ENCODE results near the gene CDK19. TPM values are rescaled to one million over a fixed set of nuclear protein-coding genes. Genes with fewer than 3 reads are reported as not detected.

CDK19 gene
- total RNA-seq, 3 donors from 2014 or later (not counting 1 experiment from before 2014, with no cell fraction given): 21.2 to 30.8 (median 25.9) TPM

DNA sequence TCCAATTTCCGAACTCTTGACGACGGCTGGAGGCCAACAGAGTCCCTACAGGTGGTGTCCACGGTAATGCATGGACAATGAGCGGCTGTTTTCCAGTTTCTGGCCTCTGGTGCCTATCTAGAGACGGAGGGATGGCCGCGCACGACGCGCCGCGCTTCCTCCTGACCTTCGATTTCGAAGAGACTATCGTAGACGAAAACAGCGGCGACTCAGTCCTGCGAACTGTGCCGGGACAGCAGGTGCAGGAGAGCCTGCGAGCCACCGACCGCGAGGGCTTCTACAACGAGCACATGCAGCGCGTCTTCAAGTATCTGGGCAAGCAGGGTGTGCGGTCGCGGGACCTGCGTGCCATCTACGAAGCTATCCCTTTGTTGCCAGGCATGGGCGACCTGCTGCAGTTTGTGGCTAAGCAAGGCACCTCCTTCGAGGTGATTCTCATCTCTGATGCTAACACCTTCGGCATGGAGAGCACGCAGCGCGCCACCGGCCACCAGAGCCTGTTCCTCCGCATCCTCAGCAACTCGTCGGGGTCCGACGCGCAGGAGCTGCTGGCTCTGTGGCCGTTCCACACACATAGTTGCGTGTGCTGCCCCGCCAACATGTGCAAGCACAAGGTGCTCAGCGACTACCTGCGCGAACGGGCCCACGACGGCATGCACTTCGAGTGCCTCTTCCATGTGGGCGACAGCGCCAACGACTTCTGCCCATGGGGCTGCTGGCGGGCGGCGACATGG, 169.4 kb downstream of the CDK19 start:
- Histone ChIP-seq H3K4me3 (ENCODE audit: low read length) (no peak overlapping the region), H3K4me1 (ENCODE audit: control insufficient read depth, insufficient read depth, low read length) (no peaks in the 10 kb centered on the region), H3K27ac (ENCODE audit: low read length) (no peak overlapping the region), H3K27me3 (ENCODE audit: control insufficient read depth, insufficient read depth, low read length) (no peaks in the 10 kb centered on the region), H3K9me3 (ENCODE audit: control insufficient read depth, insufficient read depth, low read length) (no peaks in the 10 kb centered on the region), H3K36me3 (ENCODE audit: control insufficient read depth, insufficient read depth, low read length) (peaks cover 6% of the 10 kb centered on the region)
- ATAC-seq: no peak
- H3K4me3 Mint-ChIP-seq: no peak overlapping the region
- no peaks in the 10 kb centered on the region for H3K4me1 Mint-ChIP-seq
- no peaks in the 10 kb centered on the region for H3K9me3 Mint-ChIP-seq
- H3K27ac Mint-ChIP-seq: no peak overlapping the region
- H3K36me3 Mint-ChIP-seq: no peaks in the 10 kb centered on the region
- DNase-seq: no peak
- TF ChIP-seq, protein P1, sequence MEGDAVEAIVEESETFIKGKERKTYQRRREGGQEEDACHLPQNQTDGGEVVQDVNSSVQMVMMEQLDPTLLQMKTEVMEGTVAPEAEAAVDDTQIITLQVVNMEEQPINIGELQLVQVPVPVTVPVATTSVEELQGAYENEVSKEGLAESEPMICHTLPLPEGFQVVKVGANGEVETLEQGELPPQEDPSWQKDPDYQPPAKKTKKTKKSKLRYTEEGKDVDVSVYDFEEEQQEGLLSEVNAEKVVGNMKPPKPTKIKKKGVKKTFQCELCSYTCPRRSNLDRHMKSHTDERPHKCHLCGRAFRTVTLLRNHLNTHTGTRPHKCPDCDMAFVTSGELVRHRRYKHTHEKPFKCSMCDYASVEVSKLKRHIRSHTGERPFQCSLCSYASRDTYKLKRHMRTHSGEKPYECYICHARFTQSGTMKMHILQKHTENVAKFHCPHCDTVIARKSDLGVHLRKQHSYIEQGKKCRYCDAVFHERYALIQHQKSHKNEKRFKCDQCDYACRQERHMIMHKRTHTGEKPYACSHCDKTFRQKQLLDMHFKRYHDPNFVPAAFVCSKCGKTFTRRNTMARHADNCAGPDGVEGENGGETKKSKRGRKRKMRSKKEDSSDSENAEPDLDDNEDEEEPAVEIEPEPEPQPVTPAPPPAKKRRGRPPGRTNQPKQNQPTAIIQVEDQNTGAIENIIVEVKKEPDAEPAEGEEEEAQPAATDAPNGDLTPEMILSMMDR (IDR thresholded peaks at IDR 0.05): no peak
- H3K27me3 Mint-ChIP-seq (ENCODE audit: low read depth in 2 of 2): no peaks in the 10 kb centered on the region
- WGBS (ENCODE audit: insufficient coverage): 98% methylated on average over 62 of the region's 62 CpGs
- intact Hi-C loops (cut with micrococcal nuclease): no loop called here

DNA sequence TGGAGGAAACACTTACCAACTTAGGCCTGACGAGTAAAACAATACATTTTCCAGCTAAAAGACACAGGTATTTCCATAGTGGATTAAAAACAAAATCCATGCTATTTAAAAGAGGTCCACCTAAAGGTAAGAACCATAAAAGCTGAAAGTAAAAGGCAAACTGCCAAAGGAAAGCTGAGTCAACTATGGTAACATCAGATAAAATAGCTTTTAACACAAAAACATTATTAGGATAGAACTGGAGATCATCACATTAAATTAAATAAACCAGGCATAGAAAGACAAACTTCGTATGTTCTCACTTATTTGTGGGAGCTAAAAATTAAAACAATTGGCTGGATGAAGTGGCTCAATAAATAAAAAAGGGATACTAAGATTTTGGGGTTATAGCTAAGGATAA, 172.1 kb downstream of the CDK19 start:
- WGBS (ENCODE audit: insufficient coverage): 90% methylated on average over 1 of the region's 2 CpGs

DNA sequence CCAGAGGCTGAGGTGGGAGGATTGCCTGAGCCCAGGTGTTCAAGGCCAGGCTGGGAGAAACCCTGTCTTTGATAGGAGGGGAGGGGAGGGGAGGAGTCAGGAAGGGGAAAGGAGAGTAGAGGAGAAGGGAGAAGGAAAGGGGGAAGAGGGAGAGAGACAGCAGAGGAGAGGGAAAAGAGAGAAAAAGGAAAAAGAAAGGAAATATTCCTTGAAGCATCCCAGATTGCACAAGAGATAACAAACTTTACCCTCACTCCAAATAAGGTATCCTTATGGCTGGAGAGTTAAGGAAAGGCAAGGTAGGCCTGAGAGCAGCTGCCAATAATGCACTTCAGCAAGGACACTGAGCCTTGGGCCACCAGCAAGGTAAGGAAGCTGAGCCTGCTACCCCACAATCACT, 172.6 kb downstream of the CDK19 start:
- TF ChIP-seq, protein P1 (IDR thresholded peaks at IDR 0.05): no peak
- H3K4me3 Mint-ChIP-seq: no peak overlapping the region
- H3K4me1 ChIP-seq (ENCODE audit: control insufficient read depth, insufficient read depth, low read length): no peaks in the 10 kb centered on the region
- peaks cover 4% of the 10 kb centered on the region in 2 donors for H3K4me1 Mint-ChIP-seq
- H3K36me3 ChIP-seq (ENCODE audit: control insufficient read depth, insufficient read depth, low read length): peaks cover 9% of the 10 kb centered on the region
- intact Hi-C loops (cut with micrococcal nuclease): no loop called here
- no peak overlapping the region for H3K27ac Mint-ChIP-seq
- H3K4me3 ChIP-seq (ENCODE audit: low read length): no peak overlapping the region
- H3K36me3 Mint-ChIP-seq: peaks cover 6% of the 10 kb centered on the region
- ATAC-seq: no peak
- no peaks in the 10 kb centered on the region for H3K9me3 Mint-ChIP-seq
- no peak for DNase-seq
- no peaks in the 10 kb centered on the region for H3K9me3 ChIP-seq (ENCODE audit: control insufficient read depth, insufficient read depth, low read length)
- H3K27me3 Mint-ChIP-seq (ENCODE audit: low read depth in 2 of 2): no peaks in the 10 kb centered on the region
- no peak overlapping the region for H3K27ac ChIP-seq (ENCODE audit: low read length)
- H3K27me3 ChIP-seq (ENCODE audit: control insufficient read depth, insufficient read depth, low read length): no peaks in the 10 kb centered on the region

More for the DNA sequence above, 172.1 kb downstream of the CDK19 start:
- TF ChIP-seq, protein P1 (IDR thresholded peaks at IDR 0.05): no peak
- Histone ChIP-seq H3K4me1 (ENCODE audit: control insufficient read depth, insufficient read depth, low read length) (no peaks in the 10 kb centered on the region), H3K4me3 (ENCODE audit: low read length) (no peak overlapping the region), H3K36me3 (ENCODE audit: control insufficient read depth, insufficient read depth, low read length) (peaks cover 9% of the 10 kb centered on the region), H3K27ac (ENCODE audit: low read length) (no peak overlapping the region), H3K9me3 (ENCODE audit: control insufficient read depth, insufficient read depth, low read length) (no peaks in the 10 kb centered on the region), H3K27me3 (ENCODE audit: control insufficient read depth, insufficient read depth, low read length) (no peaks in the 10 kb centered on the region)
- Mint-ChIP-seq H3K27me3 (ENCODE audit: low read depth in 2 of 2) (no peaks in the 10 kb centered on the region), H3K9me3 (no peaks in the 10 kb centered on the region), H3K36me3 (peaks cover 6% of the 10 kb centered on the region), H3K4me1 (peaks cover 4% of the 10 kb centered on the region in 2 donors), H3K4me3 (no peak overlapping the region), H3K27ac (no peak overlapping the region)
- no peak for DNase-seq
- intact Hi-C loops (cut with micrococcal nuclease): no loop called here
- ATAC-seq: no peak

DNA sequence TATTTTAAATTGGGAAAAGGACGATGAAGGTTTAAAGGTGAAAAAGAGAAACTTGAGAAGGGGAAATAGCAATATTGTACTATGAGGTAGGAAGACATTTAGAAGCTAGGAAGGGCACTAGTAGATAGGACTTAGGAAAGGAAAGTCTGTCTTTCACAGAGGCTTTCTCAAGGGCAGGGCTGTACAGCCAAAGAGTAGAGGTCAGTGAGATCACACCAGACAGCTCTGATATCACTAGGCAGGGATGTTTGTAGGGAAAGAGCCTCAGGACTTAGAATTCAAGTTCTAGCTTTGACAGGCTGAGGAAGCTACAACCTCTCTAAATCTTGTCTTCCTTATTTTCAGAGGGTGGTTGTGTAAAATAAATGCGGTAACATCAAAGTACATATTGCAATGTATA, 178.5 kb downstream of the CDK19 start:
- ATAC-seq (no peak), DNase-seq (no peak)
- H3K27me3 Mint-ChIP-seq (ENCODE audit: low read depth in 2 of 2): no peaks in the 10 kb centered on the region
- no peaks in the 10 kb centered on the region for H3K9me3 Mint-ChIP-seq
- Histone ChIP-seq H3K36me3 (ENCODE audit: control insufficient read depth, insufficient read depth, low read length) (peaks cover 3% of the 10 kb centered on the region), H3K4me1 (ENCODE audit: control insufficient read depth, insufficient read depth, low read length) (no peaks in the 10 kb centered on the region), H3K4me3 (ENCODE audit: low read length) (no peak overlapping the region), H3K9me3 (ENCODE audit: control insufficient read depth, insufficient read depth, low read length) (no peaks in the 10 kb centered on the region), H3K27me3 (ENCODE audit: control insufficient read depth, insufficient read depth, low read length) (no peaks in the 10 kb centered on the region), H3K27ac (ENCODE audit: low read length) (no peak overlapping the region)
- 100% methylated on average over 1 of the region's 2 CpGs for WGBS (ENCODE audit: insufficient coverage)
- peaks cover 6% of the 10 kb centered on the region for H3K36me3 Mint-ChIP-seq
- TF ChIP-seq, protein P1 (IDR thresholded peaks at IDR 0.05): no peak
- intact Hi-C loops (cut with micrococcal nuclease): no loop called here
- no peak overlapping the region for H3K4me3 Mint-ChIP-seq
- H3K27ac Mint-ChIP-seq: no peak overlapping the region
- peaks cover 10% of the 10 kb centered on the region in 2 donors for H3K4me1 Mint-ChIP-seq

Data from natural killer cell (primary cell).